K562 (cell line): Measurements from ENCODE around the gene OTOA. TPM values are rescaled to one million over a fixed set of nuclear protein-coding genes. Genes with fewer than 3 reads are reported as not detected.

Source experiments
- ATAC-seq: fragments of 200-7000 bp; cut with Tn5 transposase; 3 replicates; pipeline ENCODE4 v1.9.1; 2020; ENCODE audit warnings: moderate library complexity
- BruUV-seq: library from RNA; stranded (reverse); fragments of 400-500 nt; replicated peaks from 2 replicates; lab custom pipeline; 2021; lab: Mats Ljungman, UMichigan
- CTCF ChIA-PET: fragments of 300-600 bp; formaldehyde crosslinking; extraction: SDS; loops from one replicate; lab custom pipeline; 2021; ENCODE audit warnings: low intra/inter-chr PET ratio; lab: Yijun Ruan, JAX
- POLR2A ChIA-PET: fragments of 300-600, 350-650 bp; sonication (Branson Sonifier 250); formaldehyde crosslinking; extraction: SDS; loops from one replicate; lab custom pipeline; 2021; ENCODE audit warnings: antibody characterized with exemption, inconsistent platforms; lab: Yijun Ruan, JAX
- DNase-seq, 4 experiments: peaks; one replicate each; pipeline versions ENCODE4 v3.0.0 to v3.0.0-alpha.2; 2011 to 2018; ENCODE audit warnings: low spot score in 3 of 4, mixed read lengths in 3 of 4; ENCODE audit errors: extremely low read depth in 1 of 4
- FAIRE-seq: peaks from 2 replicates; lab custom pipeline; 2011; peaks lifted over from hg19 to GRCh38; lab: Jason Lieb, UNC
- H2AFZ ChIP-seq: 2 replicates; pipeline ENCODE4 v1.6.0; 2011; ENCODE audit warnings: low read depth, low read length, control low read depth, inconsistent platforms
- H3K27ac ChIP-seq: fragments of 200-600 bp; 3 replicates; pipeline ENCODE4 v1.8.0; 2011; ENCODE audit warnings: low read depth, mild to moderate bottlenecking, control low read depth, inconsistent platforms, low read length, moderate library complexity, mixed read lengths; ENCODE audit errors: extremely low read depth
- H3K27me3 ChIP-seq, 2 experiments: fragments of 300-600 bp in 1 of 2; 2 replicates in 1 of 2; 3 replicates in 1 of 2; pipeline versions ENCODE4 v1.6.0 to v1.8.0; 2011; ENCODE audit warnings: inconsistent platforms in 2 of 2, low read length in 2 of 2, mild to moderate bottlenecking in 1 of 2, mixed read lengths in 1 of 2, moderate library complexity in 1 of 2; ENCODE audit not compliant: control insufficient read depth in 2 of 2, insufficient read depth in 2 of 2
- H3K36me3 ChIP-seq: fragments of 300-600 bp; 3 replicates; pipeline ENCODE4 v1.8.0; 2011; ENCODE audit warnings: mild to moderate bottlenecking, low read length, inconsistent platforms; ENCODE audit not compliant: control insufficient read depth, insufficient read depth
- H3K4me1 ChIP-seq, 2 experiments: fragments of 200-600 bp in 1 of 2; replicated peaks in 1 of 2; 2 replicates in 1 of 2; 3 replicates in 1 of 2; pipeline versions ENCODE4 v1.5.1 to v1.8.0; 2011; ENCODE audit warnings: inconsistent platforms in 2 of 2, low read length in 2 of 2, mild to moderate bottlenecking in 1 of 2, mixed read lengths in 1 of 2, moderate library complexity in 1 of 2; ENCODE audit not compliant: control insufficient read depth in 2 of 2, insufficient read depth in 2 of 2
- H3K4me2 ChIP-seq: 2 replicates; pipeline ENCODE4 v1.6.1; 2011; ENCODE audit warnings: low read length, control low read depth, inconsistent platforms, mixed read lengths; ENCODE audit not compliant: insufficient read depth
- H3K4me3 ChIP-seq: fragments of 200-600 bp; sonication (generic), shearing (Covaris generic); 2 replicates; pipeline ENCODE4 v1.5.1; 2016; ENCODE audit warnings: control low read depth, inconsistent platforms
- H3K79me2 ChIP-seq: fragments of 200-600 bp; 3 replicates; pipeline ENCODE4 v1.8.0; 2011; ENCODE audit warnings: low read length, inconsistent platforms; ENCODE audit not compliant: control insufficient read depth, insufficient read depth
- H3K9ac ChIP-seq, 2 experiments: 2 replicates each; pipeline versions ENCODE4 v1.6.0 to v1.6.1; 2011; ENCODE audit warnings: low read depth in 2 of 2, low read length in 2 of 2, control low read depth in 1 of 2, inconsistent platforms in 1 of 2, mild to moderate bottlenecking in 1 of 2, mixed read lengths in 1 of 2; ENCODE audit not compliant: insufficient read depth in 1 of 2
- H3K9me1 ChIP-seq: one replicate; pipeline ENCODE4 v1.6.0; 2011; ENCODE audit warnings: inconsistent platforms, mild to moderate bottlenecking, low read length, moderate library complexity; ENCODE audit not compliant: control insufficient read depth, insufficient read depth
- H3K9me3 ChIP-seq: replicated peaks from 2 replicates; pipeline ENCODE4 v1.5.1; 2011; ENCODE audit warnings: low read depth, low read length, inconsistent platforms; ENCODE audit not compliant: control insufficient read depth, insufficient read depth
- H4K20me1 ChIP-seq: replicated peaks from 2 replicates; pipeline ENCODE4 v1.6.1; 2011; ENCODE audit warnings: low read length, inconsistent platforms, mixed read lengths; ENCODE audit not compliant: control insufficient read depth, insufficient read depth
- NFYB ChIP-seq: IDR thresholded peaks from 2 replicates; pipeline ENCODE4 v1.6.1; 2011; ENCODE audit warnings: mild to moderate bottlenecking, moderate library complexity; ENCODE audit not compliant: insufficient read length; ENCODE audit errors: extremely low read depth
- RAD21 ChIP-seq, 2 experiments: fragments of 250-450 bp in 1 of 2; fragments of 450-650 bp in 1 of 2; sonication (Bioruptor Pico) in 1 of 2; formaldehyde crosslinking in 1 of 2; IDR thresholded peaks in 1 of 2; conservative IDR thresholded peaks in 1 of 2; 2 replicates each; pipeline versions ENCODE4 v1.4.0 to v1.8.0; 2020 to 2022; ENCODE audit warnings: mild to moderate bottlenecking in 2 of 2, moderate library complexity in 1 of 2
- SMAD3 ChIP-seq: fragments of 450-650 bp; formaldehyde crosslinking; conservative IDR thresholded peaks from 2 replicates; pipeline ENCODE4 v1.4.0; 2020; ENCODE audit warnings: mild to moderate bottlenecking
- XRCC5 ChIP-seq: fragments of 200-400 bp; formaldehyde crosslinking; IDR thresholded peaks from 2 replicates; pipeline ENCODE4 v1.6.1; 2017; ENCODE audit warnings: low read depth, mild to moderate bottlenecking, low read length
- ZNF140 ChIP-seq: fragments of 250-450 bp; sonication (Bioruptor Pico); IDR thresholded peaks from 2 replicates; pipeline ENCODE4 v1.8.0; 2021; ENCODE audit warnings: moderate library complexity, mild to moderate bottlenecking, inconsistent platforms
- WGBS: fragments of 100-300 bp; shearing (Covaris generic); methylation state at CpG from one replicate; pipeline ENCODE4 v1.1.6; 2016; ENCODE audit warnings: low coverage, mixed read lengths; ENCODE audit not compliant: insufficient coverage; ENCODE audit errors: missing lambda C conversion rate; 5-methylcytosine and 5-hydroxymethylcytosine counted together
- in situ Hi-C: fragments of 300-500 bp; cut with MboI; formaldehyde crosslinking; loops from 4 replicates; pipeline ENCODE4 v1.15.0; 2018; ENCODE audit warnings: inconsistent platforms, mixed read lengths
- intact Hi-C: fragments of 100-400 bp; cut with micrococcal nuclease; formaldehyde crosslinking; loops from 2 replicates; pipeline ENCODE4 v1.14.2; 2022
- polyA plus RNA-seq, 8 experiments: library from polyadenylated mRNA; depleted of rRNA in 4 of 8; stranded (reverse) in 5 of 8; unstranded in 3 of 8; fragments of >200 nt; fragmentation: Nextera tagmentation in 2 of 8; fragmentation: Illumina TruSeq in 1 of 8; extraction: Ambion mirVana in 2 of 8; extraction: Trizol in 1 of 8; gene quantifications; 2 replicates each; pipeline versions ENCODE4 v1.2.1 to v1.2.3, GENCODE V29; 2011 to 2014; ENCODE audit warnings: inconsistent platforms in 1 of 8, missing spikeins in 1 of 8
- total RNA-seq, 7 experiments: library from RNA; depleted of rRNA in 6 of 7; stranded (reverse); fragments of >200 nt in 6 of 7; fragmentation: Illumina TruSeq in 2 of 7; extraction: Trizol in 2 of 7; gene quantifications; 2 replicates each; pipeline versions ENCODE4 v1.2.1 to v1.2.3, GENCODE V29; 2011 to 2021; ENCODE audit warnings: low replicate concordance in 1 of 7
- TF ChIP-seq, protein P1 (sequence below), 3 experiments: IDR thresholded peaks in 2 of 3; conservative IDR thresholded peaks in 1 of 3; 2 replicates each; pipeline ENCODE4 v1.5.1; 2011 to 2012; ENCODE audit warnings: low read length in 3 of 3, mild to moderate bottlenecking in 3 of 3, control low read depth in 2 of 3, improper control_type of control experiment in 1 of 3, inconsistent platforms in 1 of 3, low read depth in 1 of 3, mixed read lengths in 1 of 3, moderate library complexity in 1 of 3; ENCODE audit not compliant: insufficient read depth in 2 of 3

The OTOA gene
- total and polyA plus RNA-seq, 9 of the 15 experiments (the other 6 are each of a cell fraction or from before 2014, with no cell fraction given) = 0.04 TPM; not detected in 8

DNA sequence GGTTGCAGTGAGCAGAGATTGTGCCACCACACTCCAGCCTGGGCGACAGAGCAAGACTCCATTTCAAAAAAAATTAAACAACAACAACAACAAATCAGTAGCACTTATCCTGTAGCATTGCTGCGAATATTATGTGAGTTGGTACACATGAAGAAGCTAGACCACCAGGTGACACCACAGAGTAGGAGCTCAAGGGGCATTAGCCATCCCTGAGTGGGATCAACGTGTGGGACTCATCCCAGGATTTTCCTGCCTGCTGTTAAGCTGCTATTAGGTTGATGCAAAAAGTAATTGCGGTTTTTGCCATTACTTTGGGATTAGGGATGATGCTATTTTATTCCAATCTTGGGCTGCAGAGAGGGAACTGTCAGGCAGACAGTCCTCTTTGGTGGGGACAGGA is 47.2 kb downstream of the OTOA start:
- intact Hi-C loops (no loop called here), in situ Hi-C loops (loop anchor here (25.0 kb wide), 2 partner anchors 101 to 226 kb away; no protein-coding TSS in a partner anchor)
- Histone ChIP-seq H3K4me3 (no peak overlapping the region), H3K79me2 (no peaks in the 10 kb centered on the region), H3K4me2 (no peak overlapping the region), H3K27me3 (peaks cover 3 to 16% of the 10 kb centered on the region in 2 experiments; a peak in 3 of 5 replicates), H3K4me1 (no peaks in the 10 kb centered on the region; a peak in 1 of 5 replicates), H2AFZ (no peak overlapping the region), H3K27ac (no peak overlapping the region), H4K20me1 (no peaks in the 10 kb centered on the region), H3K9ac (no peak overlapping the region), H3K9me3 (no peaks in the 10 kb centered on the region), H3K9me1 (no peaks in the 10 kb centered on the region), H3K36me3 (no peaks in the 10 kb centered on the region)
- DNase-seq (no peak), FAIRE-seq (no peak), ATAC-seq (no peak)
- 1% methylated on average over 4 of the region's 4 CpGs for WGBS
- POLR2A ChIA-PET = no interaction called here
- BruUV-seq = no TSS peak
- CTCF ChIA-PET = no interaction called here
- TF ChIP-seq XRCC5 (no peak), SMAD3 (CRISPR knock-in tag) (no peak), NFYB (no peak), RAD21 (CRISPR knock-in tag; conservative IDR thresholded peaks at IDR 0.05 in 1 of 2, IDR thresholded peaks at IDR 0.05 in 1 of 2) (0 out of 4 replicates have a peak, but pooled peaks of 1 of the 2 experiments have one; percentile 9), ZNF140 (CRISPR knock-in tag) (no peak)
- TF ChIP-seq, protein P1, sequence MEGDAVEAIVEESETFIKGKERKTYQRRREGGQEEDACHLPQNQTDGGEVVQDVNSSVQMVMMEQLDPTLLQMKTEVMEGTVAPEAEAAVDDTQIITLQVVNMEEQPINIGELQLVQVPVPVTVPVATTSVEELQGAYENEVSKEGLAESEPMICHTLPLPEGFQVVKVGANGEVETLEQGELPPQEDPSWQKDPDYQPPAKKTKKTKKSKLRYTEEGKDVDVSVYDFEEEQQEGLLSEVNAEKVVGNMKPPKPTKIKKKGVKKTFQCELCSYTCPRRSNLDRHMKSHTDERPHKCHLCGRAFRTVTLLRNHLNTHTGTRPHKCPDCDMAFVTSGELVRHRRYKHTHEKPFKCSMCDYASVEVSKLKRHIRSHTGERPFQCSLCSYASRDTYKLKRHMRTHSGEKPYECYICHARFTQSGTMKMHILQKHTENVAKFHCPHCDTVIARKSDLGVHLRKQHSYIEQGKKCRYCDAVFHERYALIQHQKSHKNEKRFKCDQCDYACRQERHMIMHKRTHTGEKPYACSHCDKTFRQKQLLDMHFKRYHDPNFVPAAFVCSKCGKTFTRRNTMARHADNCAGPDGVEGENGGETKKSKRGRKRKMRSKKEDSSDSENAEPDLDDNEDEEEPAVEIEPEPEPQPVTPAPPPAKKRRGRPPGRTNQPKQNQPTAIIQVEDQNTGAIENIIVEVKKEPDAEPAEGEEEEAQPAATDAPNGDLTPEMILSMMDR (IDR thresholded peaks at IDR 0.05 in 2 of 3, conservative IDR thresholded peaks at IDR 0.05 in 1 of 3; ENCODE audit: insufficient read depth in 2 of 3, low read depth in 1 of 3, low read length in 3 of 3) = 0 out of 6 replicates have a peak, but pooled peaks of 1 of the 3 experiments have one; percentile 17
